Cortex of kidney (tissue), 1 donor: ENCODE measurements around the gene UFD1.

ENCODE experiments used
- DNase-seq: peaks from one replicate; lab custom pipeline; 2025; lab: John Stamatoyannopoulos, UW

Gene UFD1

DNA sequence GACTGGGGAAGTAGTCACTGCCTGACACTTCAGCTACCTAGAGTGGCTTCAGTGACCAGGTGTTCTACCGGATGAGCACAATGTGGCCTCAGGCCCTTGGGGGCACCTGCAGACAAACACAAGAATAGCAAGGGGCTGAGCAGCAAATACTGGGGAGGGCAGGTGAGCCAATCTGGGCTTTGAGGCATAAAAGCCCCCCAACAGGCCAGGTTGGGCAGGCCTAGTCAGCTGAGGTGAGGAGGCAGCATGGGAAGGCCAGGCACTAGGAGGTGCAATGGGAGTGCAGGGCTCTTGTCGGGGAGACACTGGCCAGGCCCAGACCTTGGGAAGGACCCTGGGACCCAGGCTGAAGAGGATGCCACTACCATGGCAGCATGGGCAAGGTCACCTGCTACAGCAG lies 9.0 kb downstream of the UFD1 start:
- no peak for DNase-seq

DNA sequence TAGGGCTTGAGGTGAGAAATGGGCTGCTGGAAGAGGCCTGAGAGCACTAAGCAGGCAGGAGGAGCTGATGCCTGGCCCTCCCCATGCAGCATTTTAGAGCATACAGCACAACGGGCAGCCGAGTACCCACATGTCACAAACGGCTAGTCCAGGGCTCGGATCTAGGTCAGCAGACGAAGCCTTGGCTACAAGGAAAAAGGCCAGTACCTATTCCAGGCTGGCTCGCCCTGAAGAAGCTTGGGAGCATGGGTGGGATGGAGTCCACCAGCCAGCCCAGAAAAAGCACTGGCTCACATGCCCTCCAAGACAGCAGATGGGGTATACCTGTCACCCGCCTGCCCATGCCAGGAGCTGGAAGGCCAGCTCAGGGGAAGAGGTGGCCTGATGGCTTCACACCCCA lies 9.6 kb downstream of the UFD1 start:
- no peak for DNase-seq

DNA sequence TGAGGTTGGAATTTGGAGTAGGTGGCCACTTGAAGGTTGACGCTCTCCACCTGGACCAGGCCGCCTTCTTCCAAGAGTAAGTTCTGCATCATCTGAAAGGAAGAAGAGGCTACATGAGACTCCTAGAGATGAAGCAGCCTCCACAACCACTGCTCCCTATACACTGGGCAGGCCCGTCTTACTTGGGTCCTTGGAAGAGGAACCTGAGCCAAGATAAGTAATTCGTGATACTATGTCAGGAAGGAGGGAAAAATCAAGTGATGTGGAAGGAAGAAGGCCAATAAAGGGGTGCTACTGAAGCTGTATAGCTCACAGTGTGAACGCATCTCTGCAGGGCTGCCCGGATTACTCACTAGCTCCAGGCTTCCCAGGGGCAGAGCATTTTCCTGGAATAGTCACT lies 11.1 kb downstream of the UFD1 start:
- no peak for DNase-seq

DNA sequence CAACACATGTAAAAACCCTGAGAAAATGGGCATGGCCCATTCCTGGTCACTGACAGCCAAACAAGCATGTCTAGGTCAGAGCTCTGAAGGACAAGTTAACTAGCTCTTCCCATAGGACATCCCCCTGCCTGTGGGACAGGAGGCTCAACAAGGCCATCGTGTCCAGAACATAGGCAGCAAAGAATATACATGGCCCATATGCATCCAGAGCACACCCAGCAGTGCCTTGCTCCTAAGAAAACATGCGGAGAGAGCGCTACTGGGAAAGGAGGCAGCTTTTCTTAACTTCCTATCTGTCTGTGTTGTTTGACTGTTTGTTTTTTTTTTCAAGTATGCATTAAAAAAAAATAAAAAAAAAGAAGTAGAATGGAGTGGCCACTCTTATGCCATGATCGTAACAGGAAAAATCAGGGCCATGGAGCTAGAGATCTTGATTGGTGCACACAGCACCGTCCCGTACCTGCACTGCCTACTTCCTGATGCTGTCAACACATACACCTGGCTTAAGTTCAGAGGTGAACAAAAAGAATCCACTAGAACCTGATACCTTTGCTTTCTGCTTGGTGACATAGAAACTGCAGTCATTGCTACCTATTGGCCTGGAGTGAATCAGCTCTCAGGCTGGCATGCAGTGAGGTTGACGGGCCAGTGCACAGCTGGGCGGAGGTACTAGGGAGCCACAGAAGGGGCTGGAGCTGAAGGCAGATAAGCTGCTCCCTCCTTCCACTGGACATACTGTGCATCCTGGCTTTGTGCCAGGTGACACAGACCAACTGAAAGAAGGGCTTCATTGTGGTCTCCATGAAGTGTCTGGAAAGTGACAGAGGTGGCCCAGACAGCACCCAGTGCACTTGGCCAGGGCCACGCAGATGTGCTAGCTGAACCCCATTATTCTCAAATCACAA lies 11.9 kb downstream of the UFD1 start:
- no peak for DNase-seq

DNA sequence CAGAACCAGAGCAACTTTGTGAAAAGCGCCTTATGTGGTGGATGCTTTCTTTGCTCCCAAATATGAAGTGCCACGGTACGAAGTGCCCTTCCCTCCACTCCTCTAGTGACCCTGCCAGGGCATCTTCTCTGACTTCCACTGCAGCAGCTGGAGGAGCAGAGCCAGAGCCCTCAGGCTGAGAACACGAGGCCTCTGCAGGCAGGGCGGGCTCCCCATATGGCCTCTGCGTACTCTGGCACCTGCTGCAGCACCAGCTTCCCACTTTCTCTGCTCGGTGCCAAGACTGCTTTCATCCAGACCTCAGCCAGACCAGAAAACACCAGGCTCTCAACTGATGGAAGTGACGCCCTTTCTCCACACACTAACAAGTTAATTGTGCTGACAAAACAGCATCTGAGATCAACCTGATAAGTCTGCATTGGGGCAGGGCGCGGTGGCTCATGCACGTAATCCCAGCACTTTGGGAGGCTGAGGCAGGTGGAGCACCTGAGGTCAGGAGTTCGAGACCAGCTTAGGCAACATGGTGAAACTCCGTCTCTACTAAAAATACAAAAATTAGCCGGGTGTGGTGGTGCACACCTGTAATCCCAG lies 12.8 kb downstream of the UFD1 start:
- no peak for DNase-seq

DNA sequence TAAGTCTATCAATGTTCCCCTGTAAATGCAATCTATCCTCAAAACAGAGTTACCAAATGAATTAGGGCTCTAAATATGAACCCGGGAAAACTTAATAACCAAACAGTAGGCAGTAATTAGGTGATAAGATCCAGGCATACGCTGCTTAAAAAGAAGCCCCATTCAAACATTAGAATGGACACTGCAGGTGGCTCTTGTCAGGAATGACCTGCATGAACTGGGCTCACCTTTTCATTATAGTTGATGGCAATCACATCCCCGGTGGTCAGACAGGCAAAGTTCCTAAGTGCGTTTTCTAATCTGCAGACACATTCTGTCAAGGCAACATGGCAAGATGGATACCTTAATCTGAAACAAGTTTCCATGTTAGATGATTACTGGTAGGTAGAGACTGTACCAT lies 14.0 kb downstream of the UFD1 start:
- no peak for DNase-seq

DNA sequence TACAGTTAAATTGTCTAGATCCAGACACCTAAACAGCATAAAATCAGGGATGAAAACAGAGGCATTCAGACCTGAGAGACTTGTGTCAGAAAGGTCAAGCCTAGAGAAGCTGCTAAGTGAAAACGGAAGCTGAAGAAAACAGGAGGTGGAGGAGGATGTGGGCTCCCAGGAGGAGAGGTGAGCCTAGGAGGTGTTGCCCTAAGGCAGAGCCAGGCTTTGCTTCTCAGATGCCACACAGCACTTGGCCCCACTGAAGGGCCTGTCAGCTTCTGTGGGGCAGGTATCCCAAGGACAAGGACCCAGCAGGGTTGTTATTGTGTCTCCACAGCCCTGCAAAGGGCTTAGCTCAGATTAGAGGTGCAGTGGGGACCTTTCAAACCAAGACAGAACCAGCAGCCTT lies 14.4 kb downstream of the UFD1 start:
- no peak for DNase-seq

DNA sequence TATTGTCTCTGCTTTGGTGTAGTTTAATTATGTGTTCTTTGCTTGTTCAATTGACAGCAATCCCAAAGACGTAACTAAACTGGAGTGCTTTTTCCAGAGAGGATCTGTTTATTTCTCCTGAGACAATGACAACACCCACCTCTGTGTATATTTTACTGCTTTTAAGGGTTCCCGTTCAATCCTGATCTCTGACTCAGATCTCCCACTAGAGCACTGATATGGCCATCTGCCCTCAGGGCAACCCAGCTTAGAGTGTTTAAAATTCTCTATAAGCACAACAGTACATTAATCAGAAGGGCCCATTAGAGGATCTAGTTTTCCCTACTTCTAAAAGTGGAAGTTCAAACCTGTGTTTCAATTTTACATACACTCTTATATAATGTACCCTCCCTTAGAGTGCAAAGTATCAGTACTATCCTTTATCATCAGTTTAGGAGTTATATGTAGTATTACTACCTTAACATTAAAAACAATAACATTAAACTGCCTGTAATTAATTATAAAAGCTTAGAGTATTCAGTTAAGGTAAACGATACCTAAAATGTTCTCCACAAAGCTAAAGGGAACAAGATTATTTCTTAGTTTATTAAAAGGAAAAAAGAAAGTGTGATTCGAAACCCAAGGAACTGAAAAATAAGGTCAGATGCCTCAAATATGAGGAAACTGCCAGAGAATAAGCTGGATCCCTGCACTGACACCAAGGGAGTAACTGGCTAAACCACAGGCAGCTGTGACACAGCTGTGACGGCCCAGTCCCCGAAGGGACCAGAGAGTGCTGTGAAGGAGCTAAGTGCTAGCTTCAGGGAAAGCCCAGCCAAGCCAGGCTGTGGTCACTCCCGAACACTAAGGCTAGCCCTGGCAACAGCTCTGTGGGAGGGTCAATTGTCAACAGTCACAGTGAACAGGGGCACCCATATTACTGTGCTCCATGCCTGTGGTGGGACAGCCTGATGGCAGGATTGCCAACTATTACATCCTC lies 15.2 kb downstream of the UFD1 start:
- no peak for DNase-seq

DNA sequence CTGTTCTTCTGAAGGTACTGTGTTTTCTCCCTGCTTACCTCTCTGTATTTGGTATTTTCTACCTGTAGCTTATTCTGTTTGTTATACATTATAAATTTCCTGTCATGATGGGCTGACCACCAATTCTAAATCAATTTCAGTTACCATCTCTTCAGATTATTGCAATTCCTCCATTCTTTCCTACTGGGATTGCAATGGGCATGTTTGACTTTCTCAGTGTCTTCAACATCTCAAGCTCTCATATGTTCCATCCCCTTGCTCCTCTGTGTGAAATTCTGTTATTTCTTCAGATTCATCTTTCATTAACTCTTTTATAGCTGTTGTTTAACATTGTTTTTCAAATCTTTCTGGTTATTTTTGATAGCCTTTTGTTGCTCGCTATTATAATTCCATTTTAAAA lies 16.0 kb downstream of the UFD1 start:
- no peak for DNase-seq

DNA sequence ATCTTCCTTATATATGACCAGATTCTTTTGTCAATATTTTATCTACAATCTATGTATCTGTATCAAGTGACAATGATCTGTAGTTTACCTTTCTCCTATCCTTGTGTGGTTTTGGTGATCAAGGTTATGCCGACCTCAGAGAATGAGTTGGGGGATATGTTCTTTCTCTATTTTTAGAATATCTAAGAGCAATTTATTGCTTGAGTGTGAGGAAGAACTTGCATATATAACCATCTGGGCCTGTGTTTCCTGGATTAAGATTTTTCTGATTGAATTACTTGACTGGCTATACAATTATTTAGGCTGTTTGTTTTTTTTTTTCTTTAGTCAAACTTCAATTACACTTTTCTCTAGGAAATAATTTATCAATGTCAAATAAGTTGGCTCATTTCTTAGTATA lies 17.5 kb downstream of the UFD1 start:
- no peak for DNase-seq

DNA sequence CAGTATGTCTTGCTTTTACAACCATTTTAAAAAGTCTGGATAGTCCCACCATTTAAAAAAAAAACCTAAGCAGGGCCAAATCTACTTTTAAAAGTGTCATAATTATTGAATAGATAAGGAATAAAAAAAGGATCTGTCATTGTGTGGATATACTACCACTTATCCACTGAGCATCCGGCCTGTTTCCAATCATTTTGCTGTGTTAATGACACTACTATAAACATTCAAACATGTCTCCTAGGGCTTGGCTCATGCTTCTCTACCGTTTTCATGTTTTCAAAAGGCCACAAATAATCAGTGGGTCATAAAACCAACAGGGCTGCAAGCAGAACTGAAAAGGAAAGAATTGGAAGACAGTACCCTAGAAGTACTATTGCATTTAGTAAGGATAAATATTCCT lies 19.0 kb downstream of the UFD1 start:
- DNase-seq = no peak

DNA sequence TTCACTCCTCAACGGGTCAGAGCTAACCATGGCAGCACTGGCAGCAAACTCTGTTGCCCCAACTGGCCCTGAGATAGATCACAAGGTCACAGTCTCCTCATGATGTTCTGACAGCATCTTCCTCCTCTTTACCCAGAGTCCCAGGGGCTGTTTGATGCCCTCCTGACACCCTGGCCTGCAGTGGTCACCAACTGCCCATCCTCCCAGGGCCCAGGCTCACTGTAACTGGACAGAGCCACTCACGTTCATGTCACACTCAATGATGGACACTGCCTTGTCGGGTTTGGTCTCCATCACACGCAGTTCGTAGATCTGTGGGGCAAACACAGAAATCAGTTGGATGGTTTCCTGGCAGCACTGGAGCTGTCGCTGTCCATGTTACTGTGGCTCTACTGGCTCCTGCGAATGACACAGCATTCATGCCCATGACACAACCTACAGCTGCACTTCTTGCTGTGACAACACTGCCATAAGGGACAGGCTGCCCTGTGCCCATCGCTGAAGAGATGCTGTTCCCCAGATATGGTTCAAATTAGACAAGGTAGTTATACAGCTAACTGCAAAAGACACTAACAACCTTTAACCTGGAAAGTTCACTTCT lies 21.1 kb downstream of the UFD1 start:
- no peak for DNase-seq

DNA sequence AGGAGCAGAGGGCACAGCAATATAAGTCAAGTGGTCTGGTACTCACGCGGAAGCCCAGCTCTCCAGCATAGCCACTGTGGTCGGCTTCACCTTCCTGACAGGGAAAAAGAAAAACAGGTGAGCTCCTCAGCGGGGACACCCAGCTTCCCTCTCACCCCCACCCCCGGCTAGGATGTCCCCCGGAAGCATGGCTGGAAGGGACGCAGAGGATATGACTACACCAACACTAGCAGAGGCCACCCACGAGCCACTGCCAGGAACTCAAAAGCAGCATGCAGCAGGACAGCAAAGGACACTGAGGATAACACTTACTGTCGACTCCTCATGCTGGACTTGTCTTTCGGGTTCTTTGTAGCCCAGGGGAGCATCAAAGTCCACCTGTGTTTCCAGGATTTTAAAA lies 22.5 kb downstream of the UFD1 start:
- DNase-seq = no peak

DNA sequence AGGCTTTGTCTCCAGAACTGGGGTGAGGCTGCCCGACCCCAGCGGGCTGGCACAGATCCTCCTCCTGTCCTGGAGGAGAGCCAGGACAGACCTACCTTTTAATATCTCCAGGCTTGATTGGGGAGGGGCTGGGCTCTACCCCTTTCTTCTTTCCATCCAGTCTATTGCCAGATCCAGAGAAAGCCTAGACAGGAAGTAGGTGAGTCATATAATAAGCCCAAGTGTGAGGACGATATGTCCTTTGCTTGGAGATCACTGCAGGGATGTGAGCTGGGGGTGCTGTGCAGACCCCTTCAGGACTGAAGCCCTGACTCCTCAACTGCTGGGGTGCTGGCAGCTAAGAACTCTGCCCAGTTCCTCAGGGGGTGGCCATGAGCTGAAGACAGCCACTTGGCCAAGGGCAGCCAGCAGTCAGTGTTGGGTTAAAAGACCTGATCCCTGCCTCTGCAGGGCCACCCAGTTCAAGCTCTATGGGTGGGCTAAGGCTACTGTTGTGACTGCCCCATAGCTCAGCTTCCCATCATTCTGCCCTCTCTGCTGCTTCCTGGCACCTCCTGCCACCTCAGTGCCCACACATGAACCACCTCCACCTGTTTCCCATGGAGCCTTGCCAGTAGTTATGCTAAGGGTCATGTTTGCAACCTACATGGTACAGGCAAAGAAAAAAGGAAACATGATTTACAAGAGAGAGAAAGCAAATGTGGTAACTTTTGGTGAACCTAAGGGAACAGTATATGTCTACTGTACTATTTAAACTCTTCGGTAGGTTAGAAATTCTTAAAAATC lies 23.2 kb downstream of the UFD1 start:
- no peak for DNase-seq

DNA sequence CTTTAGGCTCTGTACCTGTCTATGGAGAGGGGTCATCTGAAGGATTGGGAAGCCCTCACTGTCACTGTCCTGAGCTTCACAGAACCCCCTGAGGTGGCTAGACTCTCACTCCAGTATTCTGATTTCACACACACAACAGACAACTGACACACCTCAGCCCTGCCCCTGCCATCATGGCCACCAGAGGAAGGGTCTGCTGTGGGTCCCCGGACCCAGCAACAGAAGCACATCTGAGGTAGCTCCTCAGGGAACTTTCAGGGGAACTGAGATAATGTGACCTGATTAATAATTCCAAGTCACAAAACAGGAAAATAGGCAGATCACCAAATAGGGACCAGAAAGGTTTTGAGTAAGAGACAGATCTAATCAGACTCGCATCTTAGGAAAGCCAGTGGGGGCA lies 24.0 kb downstream of the UFD1 start:
- no peak for DNase-seq

DNA sequence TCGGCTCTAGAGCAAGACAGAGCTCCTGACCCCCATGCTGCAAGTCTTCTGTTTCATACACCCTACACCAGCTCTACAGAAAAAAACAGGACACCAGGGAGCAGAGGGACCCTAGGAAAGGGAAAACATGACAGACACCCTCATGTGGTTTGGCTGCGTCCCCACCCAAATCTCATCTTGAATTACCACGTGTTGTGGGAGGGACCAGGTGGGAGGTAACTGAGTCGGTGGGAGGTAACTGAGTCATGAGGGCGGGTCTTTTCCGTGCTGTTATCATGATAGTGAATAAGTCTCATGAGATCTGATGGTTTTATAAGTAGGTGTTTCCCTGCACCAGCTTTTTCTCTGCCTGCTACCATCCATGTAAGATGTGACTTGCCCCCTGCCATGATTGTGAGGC lies 24.8 kb downstream of the UFD1 start:
- no peak for DNase-seq

DNA sequence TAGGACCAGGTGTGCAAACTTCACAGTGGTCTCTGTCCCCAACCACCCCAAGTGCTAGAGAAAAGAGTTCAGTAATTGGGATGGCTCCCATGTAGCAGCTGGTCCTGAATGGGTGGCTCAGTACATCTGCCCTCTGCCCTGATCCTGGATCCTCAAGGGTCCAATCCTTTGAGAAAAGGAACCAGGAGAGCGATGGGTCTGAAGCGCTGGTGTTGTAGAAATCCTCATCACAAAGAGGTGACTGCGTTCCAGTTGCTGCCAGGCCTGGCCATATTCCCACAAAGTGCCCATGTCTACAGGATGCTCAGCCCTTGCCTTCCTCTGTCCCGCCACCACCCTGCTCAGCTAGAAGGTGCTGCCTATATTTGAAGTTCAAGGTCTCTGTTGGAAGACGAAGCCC lies 25.3 kb downstream of the UFD1 start:
- DNase-seq = no peak

DNA sequence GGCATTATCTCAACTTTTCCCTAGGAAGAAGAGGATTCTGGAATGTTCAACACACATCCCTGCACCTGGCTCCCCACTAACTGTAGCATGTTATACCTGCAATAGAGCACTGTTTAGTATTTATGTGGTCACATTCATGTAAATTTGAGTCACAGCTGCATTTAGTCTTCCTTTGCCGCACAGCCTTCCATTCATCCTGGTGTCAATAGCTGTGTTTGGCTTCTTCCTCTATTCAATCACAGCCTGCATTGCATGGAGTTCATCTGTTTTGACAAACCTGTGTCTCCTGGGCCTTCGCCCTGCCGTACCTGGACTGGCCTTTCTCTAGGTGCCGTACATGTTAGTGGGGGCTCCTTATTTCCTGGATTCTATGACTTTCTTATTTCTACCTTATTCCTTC lies 27.4 kb downstream of the UFD1 start:
- DNase-seq = no peak

DNA sequence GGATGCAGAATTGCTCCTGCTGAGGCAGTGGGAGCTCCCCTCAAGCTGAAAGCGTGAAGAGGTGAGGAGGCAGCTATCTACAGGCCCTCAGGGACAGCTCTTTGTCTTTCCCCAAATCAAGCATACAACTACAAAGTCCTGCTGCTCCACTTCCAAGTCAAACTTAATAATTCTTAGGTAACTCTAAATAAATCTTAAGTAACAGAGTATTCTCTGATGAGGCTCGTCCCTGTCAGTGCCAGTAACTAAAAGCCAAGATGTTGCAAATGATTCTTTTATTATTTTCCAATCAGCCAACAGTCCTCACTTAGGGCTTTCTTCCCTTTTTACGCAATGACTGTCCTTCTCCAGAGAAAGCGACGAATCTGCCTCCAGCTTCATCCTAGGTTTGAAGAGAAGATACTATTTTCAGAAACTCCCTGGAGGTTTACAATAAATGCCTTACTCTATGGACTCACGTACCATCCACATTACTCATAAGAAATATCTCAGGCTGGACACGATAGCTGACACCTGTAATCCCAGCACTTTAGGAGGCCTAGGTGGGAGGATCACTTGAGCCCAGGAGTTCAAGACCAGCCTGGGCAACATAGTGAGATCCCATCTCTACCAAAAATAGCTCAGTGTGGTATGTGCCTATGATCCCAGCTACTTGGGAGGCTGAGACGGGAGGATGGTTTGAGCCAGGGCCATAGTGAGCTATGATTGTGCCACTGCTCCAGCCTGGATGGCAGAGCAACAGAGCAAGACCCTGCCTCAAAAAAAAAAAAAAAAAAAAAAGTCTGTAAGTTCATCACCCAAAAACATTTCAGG lies 28.4 kb downstream of the UFD1 start:
- no peak for DNase-seq

DNA sequence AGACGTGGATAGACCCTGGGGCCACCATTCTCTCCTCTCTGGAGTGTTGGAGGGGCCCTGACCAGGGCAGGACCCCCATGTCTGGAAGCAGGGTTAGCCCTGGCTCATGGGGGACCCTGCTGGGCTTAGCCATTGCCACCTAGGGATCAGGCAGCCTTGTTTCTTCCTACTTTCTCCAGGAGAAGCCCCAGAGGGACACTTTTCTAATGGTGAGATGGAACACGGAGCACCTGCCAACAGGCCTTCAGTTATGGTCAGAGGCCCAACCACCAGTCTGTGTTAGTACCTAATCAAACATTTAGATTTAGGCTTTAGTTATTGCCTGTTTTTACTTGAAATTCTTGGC lies 29.6 kb downstream of the UFD1 start:
- DNase-seq = no peak
